ENCODE measurements around the gene BTBD16.

Gene BTBD16

GRCh38 chr10:122376364-122376961, 105.4 kb downstream of the BTBD16 start:
- DNase-seq: no peak

DNA sequence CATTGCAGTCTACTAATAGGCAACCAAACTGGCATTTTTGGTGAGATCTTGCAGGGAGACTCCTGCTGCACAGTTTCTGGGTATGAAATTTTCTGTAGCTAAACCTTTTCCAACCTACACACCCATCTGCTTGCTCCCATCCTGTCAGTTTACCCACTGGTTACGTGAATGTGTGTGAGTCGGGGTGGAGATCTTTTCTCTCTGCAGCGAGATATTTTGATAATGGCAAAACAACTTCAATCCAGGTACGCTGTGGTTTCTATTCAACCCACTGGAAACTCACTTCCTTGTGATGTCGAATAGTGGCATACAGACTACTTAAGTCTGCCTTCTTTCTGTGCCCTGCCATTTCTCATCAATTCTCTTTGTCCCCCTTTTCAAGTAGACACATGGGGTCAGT, 107.9 kb downstream of the BTBD16 start:
- no peak for DNase-seq

- DNase-seq: no peak
Measured at GRCh38 chr10:122379537-122379936, 108.4 kb downstream of the BTBD16 start.

GRCh38 chr10:122380703-122381102, 109.6 kb downstream of the BTBD16 start:
- no peak for DNase-seq

DNA sequence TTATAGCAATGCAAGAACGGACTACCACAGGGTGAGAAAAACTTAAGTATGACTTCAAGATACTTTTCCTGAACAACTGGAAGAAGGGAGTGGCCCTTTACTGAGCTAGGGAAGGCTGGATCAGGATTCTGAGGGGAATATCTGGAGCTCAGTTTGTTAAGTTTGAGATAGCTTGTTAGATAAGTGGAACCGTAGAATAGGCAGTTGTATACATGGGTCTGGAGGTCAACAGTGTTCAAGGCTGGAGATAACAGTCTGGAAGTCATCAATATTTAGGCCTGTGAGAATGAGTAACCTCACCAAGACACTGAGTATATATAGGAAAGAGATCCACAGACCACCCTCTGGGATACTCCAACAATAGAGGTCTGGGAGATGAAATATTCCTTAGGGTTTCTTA, 110.6 kb downstream of the BTBD16 start:
- no peak for DNase-seq

DNA sequence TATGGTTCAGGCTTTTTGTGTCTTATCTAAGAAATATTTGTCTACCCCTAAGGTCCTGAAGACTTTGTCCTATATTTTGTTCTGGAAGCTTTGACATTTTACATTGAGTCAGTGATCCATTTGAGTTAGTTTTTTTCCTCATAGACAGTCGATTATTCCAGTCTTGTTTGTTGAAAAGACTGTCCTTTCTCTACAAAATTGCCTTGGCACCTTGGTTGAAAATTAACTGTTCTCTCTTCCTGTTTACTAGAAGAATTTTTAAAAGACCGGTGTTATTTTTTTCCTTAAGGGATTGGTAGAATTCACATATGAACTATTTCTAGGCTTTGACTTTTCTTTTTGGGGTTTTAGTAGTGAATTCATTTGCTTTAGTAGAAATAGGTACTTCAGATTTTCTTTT, 115.4 kb downstream of the BTBD16 start:
- DNase-seq: no peak

DNA sequence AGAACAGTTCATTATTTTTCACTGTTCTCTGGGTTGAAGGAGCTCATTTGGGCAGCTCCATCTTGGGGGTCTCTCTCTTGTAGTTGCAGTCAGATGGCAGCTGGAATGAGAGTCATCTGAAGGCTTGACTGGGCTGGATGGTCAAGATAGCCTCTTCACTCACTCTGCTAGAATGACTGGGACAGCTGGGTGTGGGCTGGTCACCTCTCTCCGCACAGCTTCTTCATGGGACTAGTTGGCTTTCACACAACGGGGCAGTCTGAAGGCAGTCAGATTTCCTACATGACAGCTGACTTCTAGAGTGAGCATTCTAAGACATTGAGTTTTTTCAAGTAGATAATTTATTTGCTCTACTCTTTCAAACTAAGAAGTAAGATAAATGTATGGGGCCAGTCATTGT, 116.5 kb downstream of the BTBD16 start:
- no peak for DNase-seq
